K562 (cell line): ENCODE measurements around the gene KRT76. TPM values are rescaled to one million over a fixed set of nuclear protein-coding genes. Genes with fewer than 3 reads are reported as not detected.

ENCODE experiments used
- ATAC-seq: fragments of 200-7000 bp; cut with Tn5 transposase; 3 replicates; pipeline ENCODE4 v1.9.1; 2020; ENCODE audit warnings: moderate library complexity
- BruUV-seq: library from RNA; stranded (reverse); fragments of 400-500 nt; replicated peaks from 2 replicates; lab custom pipeline; 2021; lab: Mats Ljungman, UMichigan
- CTCF ChIA-PET: fragments of 300-600 bp; formaldehyde crosslinking; extraction: SDS; loops from one replicate; lab custom pipeline; 2021; ENCODE audit warnings: low intra/inter-chr PET ratio; lab: Yijun Ruan, JAX
- POLR2A ChIA-PET: fragments of 300-600, 350-650 bp; sonication (Branson Sonifier 250); formaldehyde crosslinking; extraction: SDS; loops from one replicate; lab custom pipeline; 2021; ENCODE audit warnings: antibody characterized with exemption, inconsistent platforms; lab: Yijun Ruan, JAX
- DNase-seq, 4 experiments: peaks; one replicate each; pipeline versions ENCODE4 v3.0.0 to v3.0.0-alpha.2; 2011 to 2018; ENCODE audit warnings: low spot score in 3 of 4, mixed read lengths in 3 of 4; ENCODE audit errors: extremely low read depth in 1 of 4
- FAIRE-seq: peaks from 2 replicates; lab custom pipeline; 2011; peaks lifted over from hg19 to GRCh38; lab: Jason Lieb, UNC
- H2AFZ ChIP-seq: 2 replicates; pipeline ENCODE4 v1.6.0; 2011; ENCODE audit warnings: low read depth, low read length, control low read depth, inconsistent platforms
- H3K27ac ChIP-seq: fragments of 200-600 bp; 3 replicates; pipeline ENCODE4 v1.8.0; 2011; ENCODE audit warnings: low read depth, mild to moderate bottlenecking, control low read depth, inconsistent platforms, low read length, moderate library complexity, mixed read lengths; ENCODE audit errors: extremely low read depth
- H3K27me3 ChIP-seq, 2 experiments: fragments of 300-600 bp in 1 of 2; 2 replicates in 1 of 2; 3 replicates in 1 of 2; pipeline versions ENCODE4 v1.6.0 to v1.8.0; 2011; ENCODE audit warnings: inconsistent platforms in 2 of 2, low read length in 2 of 2, mild to moderate bottlenecking in 1 of 2, mixed read lengths in 1 of 2, moderate library complexity in 1 of 2; ENCODE audit not compliant: control insufficient read depth in 2 of 2, insufficient read depth in 2 of 2
- H3K36me3 ChIP-seq: fragments of 300-600 bp; 3 replicates; pipeline ENCODE4 v1.8.0; 2011; ENCODE audit warnings: mild to moderate bottlenecking, low read length, inconsistent platforms; ENCODE audit not compliant: control insufficient read depth, insufficient read depth
- H3K4me1 ChIP-seq, 2 experiments: fragments of 200-600 bp in 1 of 2; replicated peaks in 1 of 2; 2 replicates in 1 of 2; 3 replicates in 1 of 2; pipeline versions ENCODE4 v1.5.1 to v1.8.0; 2011; ENCODE audit warnings: inconsistent platforms in 2 of 2, low read length in 2 of 2, mild to moderate bottlenecking in 1 of 2, mixed read lengths in 1 of 2, moderate library complexity in 1 of 2; ENCODE audit not compliant: control insufficient read depth in 2 of 2, insufficient read depth in 2 of 2
- H3K4me2 ChIP-seq: 2 replicates; pipeline ENCODE4 v1.6.1; 2011; ENCODE audit warnings: low read length, control low read depth, inconsistent platforms, mixed read lengths; ENCODE audit not compliant: insufficient read depth
- H3K4me3 ChIP-seq: fragments of 200-600 bp; sonication (generic), shearing (Covaris generic); 2 replicates; pipeline ENCODE4 v1.5.1; 2016; ENCODE audit warnings: control low read depth, inconsistent platforms
- H3K79me2 ChIP-seq: fragments of 200-600 bp; 3 replicates; pipeline ENCODE4 v1.8.0; 2011; ENCODE audit warnings: low read length, inconsistent platforms; ENCODE audit not compliant: control insufficient read depth, insufficient read depth
- H3K9ac ChIP-seq, 2 experiments: 2 replicates each; pipeline versions ENCODE4 v1.6.0 to v1.6.1; 2011; ENCODE audit warnings: low read depth in 2 of 2, low read length in 2 of 2, control low read depth in 1 of 2, inconsistent platforms in 1 of 2, mild to moderate bottlenecking in 1 of 2, mixed read lengths in 1 of 2; ENCODE audit not compliant: insufficient read depth in 1 of 2
- H3K9me1 ChIP-seq: one replicate; pipeline ENCODE4 v1.6.0; 2011; ENCODE audit warnings: inconsistent platforms, mild to moderate bottlenecking, low read length, moderate library complexity; ENCODE audit not compliant: control insufficient read depth, insufficient read depth
- H3K9me3 ChIP-seq: replicated peaks from 2 replicates; pipeline ENCODE4 v1.5.1; 2011; ENCODE audit warnings: low read depth, low read length, inconsistent platforms; ENCODE audit not compliant: control insufficient read depth, insufficient read depth
- H4K20me1 ChIP-seq: replicated peaks from 2 replicates; pipeline ENCODE4 v1.6.1; 2011; ENCODE audit warnings: low read length, inconsistent platforms, mixed read lengths; ENCODE audit not compliant: control insufficient read depth, insufficient read depth
- ARID1B ChIP-seq: fragments of 450-650 bp; IDR thresholded peaks from 2 replicates; pipeline ENCODE4 v1.6.1; 2016; ENCODE audit warnings: antibody characterized with exemption, mild to moderate bottlenecking, inconsistent platforms
- BACH1 ChIP-seq: fragments of 200-800 bp; sonication (Bioruptor generic); IDR thresholded peaks from 2 replicates; pipeline ENCODE4 v1.6.1; 2016; ENCODE audit warnings: missing genetic modification characterization, missing compliant biosample characterization
- CAMTA2 ChIP-seq: fragments of 250-450 bp; sonication (Bioruptor Pico); conservative IDR thresholded peaks from 2 replicates; pipeline ENCODE4 v1.5.1; 2022
- CEBPB ChIP-seq: fragments of 450-650 bp; IDR thresholded peaks from 2 replicates; pipeline ENCODE4 v1.6.1; 2016; ENCODE audit warnings: missing genetic modification characterization, missing compliant biosample characterization
- GABPB1 ChIP-seq: sonication (generic); formaldehyde crosslinking; IDR thresholded peaks from 2 replicates; pipeline ENCODE4 v1.8.0; 2022; ENCODE audit warnings: mild to moderate bottlenecking, missing genetic modification reagents
- HDAC6 ChIP-seq: IDR thresholded peaks from 2 replicates; pipeline ENCODE4 v1.6.1; 2012; ENCODE audit warnings: low read depth, mild to moderate bottlenecking, control low read depth, inconsistent platforms, low read length, moderate library complexity
- NFIX ChIP-seq: fragments of 250-450 bp; sonication (Bioruptor Pico); IDR thresholded peaks from 2 replicates; pipeline ENCODE4 v1.4.0; 2020; ENCODE audit warnings: low read depth, mild to moderate bottlenecking, moderate library complexity
- REST ChIP-seq, 2 experiments: fragments of 450-650 bp; formaldehyde crosslinking in 1 of 2; IDR thresholded peaks; 2 replicates each; pipeline versions ENCODE4 v1.4.0 to v1.6.1; 2014 to 2020; ENCODE audit warnings: mild to moderate bottlenecking in 2 of 2, borderline replicate concordance in 1 of 2, low read depth in 1 of 2
- ZNF24 ChIP-seq: fragments of 450-650 bp; IDR thresholded peaks from 2 replicates; pipeline ENCODE4 v1.6.1; 2016
- in situ Hi-C: fragments of 300-500 bp; cut with MboI; formaldehyde crosslinking; loops from 4 replicates; pipeline ENCODE4 v1.15.0; 2018; ENCODE audit warnings: inconsistent platforms, mixed read lengths
- intact Hi-C: fragments of 100-400 bp; cut with micrococcal nuclease; formaldehyde crosslinking; loops from 2 replicates; pipeline ENCODE4 v1.14.2; 2022
- polyA plus RNA-seq, 8 experiments: library from polyadenylated mRNA; depleted of rRNA in 4 of 8; stranded (reverse) in 5 of 8; unstranded in 3 of 8; fragments of >200 nt; fragmentation: Nextera tagmentation in 2 of 8; fragmentation: Illumina TruSeq in 1 of 8; extraction: Ambion mirVana in 2 of 8; extraction: Trizol in 1 of 8; gene quantifications; 2 replicates each; pipeline versions ENCODE4 v1.2.1 to v1.2.3, GENCODE V29; 2011 to 2014; ENCODE audit warnings: inconsistent platforms in 1 of 8, missing spikeins in 1 of 8
- total RNA-seq, 7 experiments: library from RNA; depleted of rRNA in 6 of 7; stranded (reverse); fragments of >200 nt in 6 of 7; fragmentation: Illumina TruSeq in 2 of 7; extraction: Trizol in 2 of 7; gene quantifications; 2 replicates each; pipeline versions ENCODE4 v1.2.1 to v1.2.3, GENCODE V29; 2011 to 2021; ENCODE audit warnings: low replicate concordance in 1 of 7

The KRT76 gene
- total and polyA plus RNA-seq, 9 of the 15 experiments (the other 6 are each of a cell fraction or from before 2014, with no cell fraction given) = not detected

DNA sequence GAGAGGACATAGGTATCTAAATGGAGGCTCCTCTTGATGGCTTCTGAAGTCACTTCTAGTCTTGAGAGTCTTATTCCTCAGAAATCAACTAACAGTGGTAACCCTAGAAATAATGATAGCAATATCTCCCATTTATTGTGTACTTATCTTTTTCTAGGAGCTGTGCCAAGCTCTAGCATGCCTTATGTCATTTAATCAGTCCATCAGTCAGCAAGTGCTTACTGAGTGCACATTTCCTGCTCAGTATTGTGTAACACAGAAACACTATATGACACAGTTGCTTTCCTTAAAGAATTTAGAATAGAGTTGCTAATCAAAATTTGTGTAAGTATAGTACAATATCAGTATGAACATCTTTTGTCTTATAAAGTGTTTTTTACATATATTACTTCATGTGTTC, 36.6 kb downstream of the KRT76 start:
- no TSS peak for BruUV-seq
- Histone ChIP-seq H3K4me1 (peaks cover 0 to 4% of the 10 kb centered on the region in 2 experiments; a peak in 1 of 5 replicates), H3K4me2 (no peak overlapping the region), H3K79me2 (no peaks in the 10 kb centered on the region)
- FAIRE-seq (no peak), ATAC-seq (no peak)
- in situ Hi-C loops = no loop called here
- POLR2A ChIA-PET = interaction anchor here (0.7 kb wide), 1 partner anchor 479 kb away, joined by 3 read pairs; no protein-coding TSS in a partner anchor
- CTCF ChIA-PET = no interaction called here
- no peak for TF ChIP-seq ZNF24
- TF ChIP-seq CEBPB (tag) = 0 out of 2 replicates have a peak, but pooled peaks have one; percentile 21
- TF ChIP-seq, all 486 proteins: peak for 1
- Histone ChIP-seq H3K9me3 (no peaks in the 10 kb centered on the region), H3K4me3 (no peak overlapping the region), H3K9me1 (no peaks in the 10 kb centered on the region), H4K20me1 (no peaks in the 10 kb centered on the region; the same call in 1 of the 2 replicates), H3K36me3 (no peaks in the 10 kb centered on the region), H3K9ac (no peak overlapping the region), H3K27me3 (peaks cover 0 to 4% of the 10 kb centered on the region in 2 experiments; a peak in 1 of 5 replicates), H3K27ac (no peak overlapping the region), H2AFZ (no peak overlapping the region)
- no peak for DNase-seq
- intact Hi-C loops = no loop called here

- CTCF ChIA-PET = no interaction called here
- Histone ChIP-seq H3K36me3 (no peaks in the 10 kb centered on the region), H2AFZ (no peak overlapping the region), H3K27ac (no peak overlapping the region), H3K4me1 (peaks cover 0 to 4% of the 10 kb centered on the region in 2 experiments; a peak in 1 of 5 replicates), H3K9me3 (no peaks in the 10 kb centered on the region), H3K79me2 (no peaks in the 10 kb centered on the region), H3K4me3 (no peak overlapping the region), H4K20me1 (no peaks in the 10 kb centered on the region; the same call in 1 of the 2 replicates), H3K4me2 (no peak overlapping the region), H3K27me3 (peaks cover 0 to 4% of the 10 kb centered on the region in 2 experiments; a peak in 1 of 5 replicates), H3K9me1 (no peaks in the 10 kb centered on the region), H3K9ac (no peak overlapping the region)
- DNase-seq (no peak), FAIRE-seq (no peak), ATAC-seq (no peak)
- BruUV-seq = no TSS peak
- TF ChIP-seq GABPB1 (no peak), HDAC6 (no peak), NFIX (CRISPR knock-in tag) (no peak), ARID1B (no peak), REST (IDR thresholded peaks at IDR 0.05; ENCODE audit: borderline replicate concordance) (no peak), REST (CRISPR knock-in tag; IDR thresholded peaks at IDR 0.05; ENCODE audit: low read depth) (no peak), CAMTA2 (no peak), BACH1 (tag) (no peak)
- in situ Hi-C loops = no loop called here
- POLR2A ChIA-PET = no interaction called here
- intact Hi-C loops = no loop called here
Observed at GRCh38 chr12:52739963-52740362, 37.2 kb downstream of the KRT76 start.
